GM18870 (cell line): ENCODE data around the gene NDUFA11.
"Not testable (repeated sequence)": the region's sequence is repeated elsewhere in the genome, so short reads cannot be mapped to it uniquely, and the experiment has no call there.

Source experiments
- ATAC-seq: cut with Tn5 transposase; IDR thresholded peaks from one replicate; pipeline ENCODE4 v1.9.1; 2021; ENCODE audit warnings: moderate library complexity; ENCODE audit not compliant: unreplicated experiment

NDUFA11 gene

GRCh38 chr19:5891572-5891937 is 12.0 kb downstream of the NDUFA11 start:
- no peak for ATAC-seq

GRCh38 chr19:5890099-5890498 is 13.5 kb downstream of the NDUFA11 start:
- no peak for ATAC-seq

- ATAC-seq: no peak
These were observed 14.2 kb downstream of the NDUFA11 start for GRCh38 chr19:5889288-5889971.

- ATAC-seq: not testable (repeated sequence)
These were observed 19.4 kb downstream of the NDUFA11 start for GRCh38 chr19:5884065-5884811.

GRCh38 chr19:5883157-5883873 is 20.3 kb downstream of the NDUFA11 start:
- not testable (repeated sequence) for ATAC-seq

- ATAC-seq: no peak
These were observed 21.1 kb downstream of the NDUFA11 start for GRCh38 chr19:5882421-5882968.

- no peak for ATAC-seq
These were observed 21.9 kb downstream of the NDUFA11 start for GRCh38 chr19:5881543-5882299.

GRCh38 chr19:5880604-5881078 is 22.9 kb downstream of the NDUFA11 start:
- ATAC-seq: no peak

GRCh38 chr19:5880196-5880595 is 23.4 kb downstream of the NDUFA11 start:
- ATAC-seq: no peak

- no peak for ATAC-seq
These were observed 25.7 kb downstream of the NDUFA11 start for GRCh38 chr19:5877882-5878281.

GRCh38 chr19:5877427-5877826 is 26.2 kb downstream of the NDUFA11 start:
- no peak for ATAC-seq

- not testable (repeated sequence) for ATAC-seq
These were observed 29.1 kb downstream of the NDUFA11 start for GRCh38 chr19:5874496-5874895.

- no peak for ATAC-seq
These were observed 29.9 kb downstream of the NDUFA11 start for GRCh38 chr19:5873617-5874199.

- no peak for ATAC-seq
These were observed 32.6 kb downstream of the NDUFA11 start for GRCh38 chr19:5870986-5871394.

GRCh38 chr19:5867201-5868136 is 36.1 kb downstream of the NDUFA11 start:
- ATAC-seq: no peak

- no peak for ATAC-seq
These were observed 37.8 kb downstream of the NDUFA11 start for GRCh38 chr19:5865772-5866171.

- no peak for ATAC-seq
These were observed 38.7 kb downstream of the NDUFA11 start for GRCh38 chr19:5864725-5865486.

- no peak for ATAC-seq
These were observed 39.4 kb downstream of the NDUFA11 start for GRCh38 chr19:5864013-5864720.
